Measurements from ENCODE around the gene ZNF81.
A peak's percentile ranks its signal among the peaks of the same experiment; 100 is the strongest.

The ZNF81 gene

DNA sequence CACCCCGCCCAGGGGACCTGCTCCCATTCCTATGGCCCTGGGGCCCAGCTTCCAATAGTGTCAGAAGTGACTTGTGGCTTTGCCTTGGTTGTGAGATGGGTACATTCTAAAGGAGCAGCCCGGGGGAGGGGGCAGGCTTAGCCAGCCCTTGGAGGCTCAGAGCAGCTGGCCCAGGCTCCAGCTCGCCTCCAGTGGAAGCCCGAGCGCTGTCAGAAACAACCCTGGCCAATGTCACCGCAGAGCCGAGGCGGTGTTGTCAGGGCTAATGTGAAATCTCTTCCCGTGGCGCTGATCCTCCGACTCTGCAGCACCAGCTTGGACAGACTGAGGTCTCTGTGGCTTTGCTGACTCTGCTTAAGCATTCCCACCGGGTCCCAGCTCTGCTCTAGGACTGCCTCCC lies 29.2 kb upstream of the ZNF81 start:
- Histone ChIP-seq H3K9ac (ENCODE audit: low read depth in 1 of 2, low read length in 2 of 2) (no peak overlapping the region), H3K9me3 (ENCODE audit: control insufficient read depth in 2 of 2, low read length in 2 of 2) (no peaks in the 10 kb centered on the region), H3K4me1 (ENCODE audit: control insufficient read depth in 2 of 2, insufficient read depth in 2 of 2, low read length in 2 of 2) (peaks cover 0 to 2% of the 10 kb centered on the region in 2 donors), H3K4me3 (ENCODE audit: low read length in 2 of 2) (no peak overlapping the region), H3K27me3 (ENCODE audit: control insufficient read depth in 2 of 2, insufficient read depth in 2 of 2, low read length in 2 of 2) (peaks cover 0 to 3% of the 10 kb centered on the region in 2 donors), H3K36me3 (ENCODE audit: control insufficient read depth in 2 of 2, insufficient read depth in 2 of 2, low read length in 2 of 2) (no peaks in the 10 kb centered on the region), H3K27ac (ENCODE audit: low read depth in 2 of 2, low read length in 2 of 2) (no peak overlapping the region)

DNA sequence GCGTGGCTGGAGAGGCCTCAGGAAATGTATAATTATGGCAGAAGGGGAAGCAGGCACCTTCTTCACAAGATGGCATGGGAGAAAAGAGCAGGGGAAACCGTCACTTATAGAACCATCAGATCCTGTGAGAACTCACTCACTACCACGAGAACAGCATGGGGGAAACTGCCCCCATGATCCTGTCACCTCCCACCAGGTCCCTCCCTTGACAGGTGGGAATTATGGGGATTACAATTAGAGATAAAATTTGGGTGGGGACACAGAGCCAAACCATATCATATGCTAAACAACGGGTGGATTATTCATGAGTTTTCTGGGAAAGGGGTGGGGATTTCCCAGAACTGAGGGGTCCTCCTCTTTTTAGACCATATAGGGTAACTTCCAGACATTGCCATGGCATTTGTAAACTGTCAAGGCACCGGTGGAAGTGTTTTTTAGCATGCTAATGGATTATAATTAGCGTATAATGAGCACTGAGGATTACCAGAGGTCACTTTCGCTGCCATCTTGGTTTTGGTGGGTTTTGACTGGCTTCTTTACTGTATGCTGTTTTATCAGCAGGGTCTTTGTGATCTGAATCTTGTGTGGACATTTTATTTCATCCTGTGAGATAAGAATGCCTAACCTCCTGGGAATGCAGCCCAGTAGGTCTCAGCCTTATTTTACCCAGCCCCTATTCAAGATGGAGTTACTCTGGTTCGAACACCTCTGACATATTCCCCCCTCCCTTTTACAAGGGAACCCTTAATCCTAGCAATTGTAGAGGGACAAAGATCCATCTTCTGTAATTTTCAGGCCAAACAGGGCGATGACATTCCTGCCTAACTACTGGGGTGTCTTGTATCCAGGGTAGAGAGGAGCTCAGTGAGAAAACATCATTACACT lies 27.6 kb upstream of the ZNF81 start:
- no peak overlapping the region for H3K4me3 ChIP-seq (ENCODE audit: low read length in 2 of 2)
- H3K9ac ChIP-seq (ENCODE audit: low read depth in 1 of 2, low read length in 2 of 2) = no peak overlapping the region
- H3K4me1 ChIP-seq (ENCODE audit: control insufficient read depth in 2 of 2, insufficient read depth in 2 of 2, low read length in 2 of 2) = peaks cover 0 to 2% of the 10 kb centered on the region in 2 donors
- no peak overlapping the region for H3K27ac ChIP-seq (ENCODE audit: low read depth in 2 of 2, low read length in 2 of 2)
- H3K9me3 ChIP-seq (ENCODE audit: control insufficient read depth in 2 of 2, low read length in 2 of 2) = no peaks in the 10 kb centered on the region
- no peaks in the 10 kb centered on the region for H3K36me3 ChIP-seq (ENCODE audit: control insufficient read depth in 2 of 2, insufficient read depth in 2 of 2, low read length in 2 of 2)
- H3K27me3 ChIP-seq (ENCODE audit: control insufficient read depth in 2 of 2, insufficient read depth in 2 of 2, low read length in 2 of 2) = peaks cover 0 to 2% of the 10 kb centered on the region in 2 donors

GRCh38 chrX:47814851-47815250 lies 21.9 kb upstream of the ZNF81 start:
- peaks cover 0 to 2% of the 10 kb centered on the region in 2 donors for H3K27me3 ChIP-seq (ENCODE audit: control insufficient read depth in 2 of 2, insufficient read depth in 2 of 2, low read length in 2 of 2)
- no peaks in the 10 kb centered on the region for H3K9me3 ChIP-seq (ENCODE audit: control insufficient read depth in 2 of 2, low read length in 2 of 2)
- H3K27ac ChIP-seq (ENCODE audit: low read depth in 2 of 2, low read length in 2 of 2) = peak overlapping the region in 1 of 2 donors; percentile 58
- peaks cover 0 to 7% of the 10 kb centered on the region in 2 donors for H3K4me1 ChIP-seq (ENCODE audit: control insufficient read depth in 2 of 2, insufficient read depth in 2 of 2, low read length in 2 of 2)
- no peaks in the 10 kb centered on the region for H3K36me3 ChIP-seq (ENCODE audit: control insufficient read depth in 2 of 2, insufficient read depth in 2 of 2, low read length in 2 of 2)
- H3K4me3 ChIP-seq (ENCODE audit: low read length in 2 of 2) = no peak overlapping the region
- no peak overlapping the region for H3K9ac ChIP-seq (ENCODE audit: low read depth in 1 of 2, low read length in 2 of 2)

- H3K9ac ChIP-seq (ENCODE audit: low read depth in 1 of 2, low read length in 2 of 2) = no peak overlapping the region
Measured at GRCh38 chrX:47815901-47816845, 20.5 kb upstream of the ZNF81 start.

DNA sequence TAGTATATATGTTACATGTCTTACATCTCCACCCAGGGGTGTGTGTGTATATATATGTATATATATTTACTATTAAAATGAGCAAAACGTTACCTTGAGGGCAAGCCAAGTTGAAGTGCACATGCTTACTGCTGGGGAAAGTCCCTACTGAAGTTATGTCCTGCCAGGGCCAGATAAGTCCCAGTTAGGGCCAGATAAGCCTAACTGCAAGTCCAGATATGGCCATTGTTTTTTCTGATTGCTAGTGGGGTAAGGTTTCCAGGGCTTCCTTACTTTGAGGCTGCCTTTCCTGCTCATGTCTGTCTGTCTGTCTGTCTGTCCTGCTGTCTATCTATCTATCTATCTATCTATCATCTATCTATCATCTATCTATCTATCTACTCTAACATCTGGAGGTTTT lies 19.3 kb upstream of the ZNF81 start:
- Histone ChIP-seq H3K9me3 (ENCODE audit: control insufficient read depth in 2 of 2, low read length in 2 of 2) (no peaks in the 10 kb centered on the region), H3K27me3 (ENCODE audit: control insufficient read depth in 2 of 2, insufficient read depth in 2 of 2, low read length in 2 of 2) (peaks cover 0 to 2% of the 10 kb centered on the region in 2 donors), H3K27ac (ENCODE audit: low read depth in 2 of 2, low read length in 2 of 2) (peak overlapping the region in 1 of 2 donors; percentile 26), H3K4me3 (ENCODE audit: low read length in 2 of 2) (no peak overlapping the region), H3K36me3 (ENCODE audit: control insufficient read depth in 2 of 2, insufficient read depth in 2 of 2, low read length in 2 of 2) (no peaks in the 10 kb centered on the region), H3K4me1 (ENCODE audit: control insufficient read depth in 2 of 2, insufficient read depth in 2 of 2, low read length in 2 of 2) (peaks cover 0 to 7% of the 10 kb centered on the region in 2 donors), H3K9ac (ENCODE audit: low read depth in 1 of 2, low read length in 2 of 2) (no peak overlapping the region)

More at GRCh38 chrX:47815901-47816845, 20.5 kb upstream of the ZNF81 start:
- H3K27me3 ChIP-seq (ENCODE audit: control insufficient read depth in 2 of 2, insufficient read depth in 2 of 2, low read length in 2 of 2) = peaks cover 0 to 2% of the 10 kb centered on the region in 2 donors
- no peaks in the 10 kb centered on the region for H3K9me3 ChIP-seq (ENCODE audit: control insufficient read depth in 2 of 2, low read length in 2 of 2)
- H3K4me3 ChIP-seq (ENCODE audit: low read length in 2 of 2) = peak overlapping the region; percentile 18 to 31
- H3K36me3 ChIP-seq (ENCODE audit: control insufficient read depth in 2 of 2, insufficient read depth in 2 of 2, low read length in 2 of 2) = no peaks in the 10 kb centered on the region
- peaks cover 0 to 7% of the 10 kb centered on the region in 2 donors for H3K4me1 ChIP-seq (ENCODE audit: control insufficient read depth in 2 of 2, insufficient read depth in 2 of 2, low read length in 2 of 2)
- peak overlapping the region; percentile 62 to 63 for H3K27ac ChIP-seq (ENCODE audit: low read depth in 2 of 2, low read length in 2 of 2)

- Histone ChIP-seq H3K27ac (ENCODE audit: low read depth in 2 of 2, low read length in 2 of 2) (peak overlapping the region in 1 of 2 donors; percentile 34), H3K4me3 (ENCODE audit: low read length in 2 of 2) (no peak overlapping the region), H3K4me1 (ENCODE audit: control insufficient read depth in 2 of 2, insufficient read depth in 2 of 2, low read length in 2 of 2) (peaks cover 0 to 7% of the 10 kb centered on the region in 2 donors), H3K9ac (ENCODE audit: low read depth in 1 of 2, low read length in 2 of 2) (no peak overlapping the region), H3K9me3 (ENCODE audit: control insufficient read depth in 2 of 2, low read length in 2 of 2) (no peaks in the 10 kb centered on the region), H3K27me3 (ENCODE audit: control insufficient read depth in 2 of 2, insufficient read depth in 2 of 2, low read length in 2 of 2) (no peaks in the 10 kb centered on the region), H3K36me3 (ENCODE audit: control insufficient read depth in 2 of 2, insufficient read depth in 2 of 2, low read length in 2 of 2) (no peaks in the 10 kb centered on the region)
Measured at GRCh38 chrX:47817897-47818296, 18.8 kb upstream of the ZNF81 start.

DNA sequence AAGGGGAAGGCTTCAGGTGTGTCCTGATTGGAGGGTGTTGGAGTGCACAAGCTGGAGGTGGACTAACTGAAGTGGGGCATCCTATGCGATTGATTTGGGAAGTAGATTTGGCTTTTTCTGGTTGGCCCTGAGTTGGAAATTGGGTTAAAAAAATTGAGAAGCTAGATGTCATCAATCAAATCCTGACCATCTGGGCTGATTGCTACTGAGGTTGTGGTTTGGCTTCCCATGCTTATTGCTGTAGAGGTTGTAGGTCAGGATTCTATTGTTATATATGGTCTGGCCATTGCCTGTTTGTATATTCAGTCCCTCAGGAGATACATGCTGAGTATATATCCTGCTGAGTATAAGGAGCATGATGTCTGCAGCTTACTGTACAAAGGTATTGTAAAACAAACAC lies 7.7 kb upstream of the ZNF81 start:
- Histone ChIP-seq H3K27me3 (ENCODE audit: control insufficient read depth in 2 of 2, insufficient read depth in 2 of 2, low read length in 2 of 2) (peaks cover 0 to 1% of the 10 kb centered on the region in 2 donors), H3K27ac (ENCODE audit: low read depth in 2 of 2, low read length in 2 of 2) (no peak overlapping the region), H3K36me3 (ENCODE audit: control insufficient read depth in 2 of 2, insufficient read depth in 2 of 2, low read length in 2 of 2) (no peaks in the 10 kb centered on the region), H3K9ac (ENCODE audit: low read depth in 1 of 2, low read length in 2 of 2) (no peak overlapping the region), H3K4me1 (ENCODE audit: control insufficient read depth in 2 of 2, insufficient read depth in 2 of 2, low read length in 2 of 2) (no peaks in the 10 kb centered on the region), H3K9me3 (ENCODE audit: control insufficient read depth in 2 of 2, low read length in 2 of 2) (no peaks in the 10 kb centered on the region), H3K4me3 (ENCODE audit: low read length in 2 of 2) (no peak overlapping the region)

DNA sequence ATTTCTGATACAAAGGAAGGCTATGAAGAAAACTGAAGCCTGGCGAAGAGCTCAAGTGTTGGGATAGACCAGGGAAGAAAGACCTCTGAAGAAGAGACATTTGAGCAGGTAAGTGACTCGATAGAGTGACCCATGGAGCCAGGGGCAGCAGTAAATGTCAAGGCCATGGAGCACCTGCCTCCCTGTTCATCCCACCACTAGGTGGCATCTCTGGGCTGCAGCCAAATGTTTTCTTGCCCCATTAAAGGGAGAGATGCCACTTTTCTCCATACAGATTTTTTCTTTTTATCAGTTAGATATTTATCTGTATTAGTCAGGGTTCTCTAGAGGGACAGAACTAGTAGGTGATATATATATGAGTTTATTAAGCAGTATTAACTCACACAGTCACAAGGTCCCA lies 4.9 kb upstream of the ZNF81 start:
- Histone ChIP-seq H3K27me3 (ENCODE audit: control insufficient read depth in 2 of 2, insufficient read depth in 2 of 2, low read length in 2 of 2) (no peaks in the 10 kb centered on the region), H3K4me1 (ENCODE audit: control insufficient read depth in 2 of 2, insufficient read depth in 2 of 2, low read length in 2 of 2) (no peaks in the 10 kb centered on the region), H3K36me3 (ENCODE audit: control insufficient read depth in 2 of 2, insufficient read depth in 2 of 2, low read length in 2 of 2) (no peaks in the 10 kb centered on the region), H3K9ac (ENCODE audit: low read depth in 1 of 2, low read length in 2 of 2) (no peak overlapping the region), H3K4me3 (ENCODE audit: low read length in 2 of 2) (no peak overlapping the region), H3K9me3 (ENCODE audit: control insufficient read depth in 2 of 2, low read length in 2 of 2) (no peaks in the 10 kb centered on the region), H3K27ac (ENCODE audit: low read depth in 2 of 2, low read length in 2 of 2) (no peak overlapping the region)

- Histone ChIP-seq H3K36me3 (ENCODE audit: control insufficient read depth in 2 of 2, insufficient read depth in 2 of 2, low read length in 2 of 2) (no peaks in the 10 kb centered on the region), H3K27me3 (ENCODE audit: control insufficient read depth in 2 of 2, insufficient read depth in 2 of 2, low read length in 2 of 2) (no peaks in the 10 kb centered on the region), H3K27ac (ENCODE audit: low read depth in 2 of 2, low read length in 2 of 2) (no peak overlapping the region)
Measured at GRCh38 chrX:47838361-47838760, 1.7 kb downstream of the ZNF81 start.

GRCh38 chrX:47840111-47840510 lies 3.4 kb downstream of the ZNF81 start:
- no peak overlapping the region for H3K9ac ChIP-seq (ENCODE audit: low read depth in 1 of 2, low read length in 2 of 2)
- no peak overlapping the region for H3K4me3 ChIP-seq (ENCODE audit: low read length in 2 of 2)
- no peaks in the 10 kb centered on the region for H3K36me3 ChIP-seq (ENCODE audit: control insufficient read depth in 2 of 2, insufficient read depth in 2 of 2, low read length in 2 of 2)
- no peaks in the 10 kb centered on the region for H3K9me3 ChIP-seq (ENCODE audit: control insufficient read depth in 2 of 2, low read length in 2 of 2)
- peaks cover 0 to 5% of the 10 kb centered on the region in 2 donors for H3K4me1 ChIP-seq (ENCODE audit: control insufficient read depth in 2 of 2, insufficient read depth in 2 of 2, low read length in 2 of 2)
- H3K27ac ChIP-seq (ENCODE audit: low read depth in 2 of 2, low read length in 2 of 2) = no peak overlapping the region
- no peaks in the 10 kb centered on the region for H3K27me3 ChIP-seq (ENCODE audit: control insufficient read depth in 2 of 2, insufficient read depth in 2 of 2, low read length in 2 of 2)

More at GRCh38 chrX:47838361-47838760, 1.7 kb downstream of the ZNF81 start:
- Histone ChIP-seq H3K4me1 (ENCODE audit: control insufficient read depth in 2 of 2, insufficient read depth in 2 of 2, low read length in 2 of 2) (peaks cover 0 to 5% of the 10 kb centered on the region in 2 donors), H3K4me3 (ENCODE audit: low read length in 2 of 2) (no peak overlapping the region), H3K9me3 (ENCODE audit: control insufficient read depth in 2 of 2, low read length in 2 of 2) (no peaks in the 10 kb centered on the region), H3K9ac (ENCODE audit: low read depth in 1 of 2, low read length in 2 of 2) (no peak overlapping the region)

All from mucosa of rectum (tissue), 2 donors.